Ascending aorta (tissue), 2 donors: ENCODE data around the gene F2RL1. TPM values are rescaled to one million over a fixed set of nuclear protein-coding genes. Genes with fewer than 3 reads are reported as not detected.
A peak's percentile ranks its signal among the peaks of the same experiment; 100 is the strongest.
"Not testable (repeated sequence)": the region's sequence is repeated elsewhere in the genome, so short reads cannot be mapped to it uniquely, and the experiment has no call there.

ENCODE experiments used
- DNase-seq, 2 donors: peaks; one replicate each; pipeline ENCODE4 v3.0.0-alpha.2; 2019; ENCODE audit warnings: low spot score in 2 of 2
- H3K27ac ChIP-seq, 2 donors: fragments of 200-600 bp; sonication (generic); one replicate each; pipeline ENCODE4 v1.5.1; 2016 to 2017; ENCODE audit warnings: mild to moderate bottlenecking in 1 of 2
- H3K27me3 ChIP-seq: fragments of 200-600 bp; sonication (generic); one replicate; pipeline ENCODE4 v1.5.1; 2017
- H3K36me3 ChIP-seq, 2 donors: fragments of 200-600 bp; sonication (generic); one replicate each; pipeline ENCODE4 v1.5.1; 2016
- H3K4me1 ChIP-seq, 2 donors: fragments of 200-600 bp; sonication (generic); one replicate each; pipeline ENCODE4 v1.5.1; 2016 to 2017; ENCODE audit warnings: mild to moderate bottlenecking in 1 of 2
- H3K4me3 ChIP-seq, 2 donors: fragments of 200-600 bp; sonication (generic); one replicate each; pipeline ENCODE4 v1.5.1; 2016 to 2017; ENCODE audit warnings: mild to moderate bottlenecking in 1 of 2
- H3K9me3 ChIP-seq, 2 donors: fragments of 200-600 bp; sonication (generic); one replicate each; pipeline ENCODE4 v1.5.1; 2016
- CTCF ChIP-seq, 3 experiments: fragments of 200-600 bp in 2 of 3; fragments of 450-650 bp in 1 of 3; sonication (generic) in 2 of 3; IDR thresholded peaks; one replicate each; pipeline ENCODE4 v1.5.1; 2016 to 2019; ENCODE audit warnings: antibody characterized with exemption in 3 of 3, mild to moderate bottlenecking in 1 of 3, moderate library complexity in 1 of 3
- intact Hi-C: fragments of 100-400 bp; cut with DNase I; formaldehyde crosslinking; loops from one replicate; pipeline ENCODE4 v1.15.1; 2023
- total RNA-seq: library from RNA; depleted of rRNA; stranded (reverse); fragments of >200 nt; gene quantifications from one replicate; pipeline ENCODE4 v1.1.0, GENCODE V29; 2016

F2RL1 gene
- total RNA-seq, 1 donor from 2014 or later, result 0.53 TPM

- H3K36me3 ChIP-seq, result no peaks in the 10 kb centered on the region
- no peaks in the 10 kb centered on the region for H3K27me3 ChIP-seq
- no peaks in the 10 kb centered on the region for H3K9me3 ChIP-seq
- no peak overlapping the region for H3K27ac ChIP-seq
- no peak overlapping the region for H3K4me3 ChIP-seq
- intact Hi-C loops, result loop anchor here (10.0 kb wide), 1 partner anchor 243 kb away; no protein-coding TSS in a partner anchor
- no peak for DNase-seq
- no peaks in the 10 kb centered on the region for H3K4me1 ChIP-seq
- no peak for TF ChIP-seq CTCF (IDR thresholded peaks at IDR 0.05)
Measured at GRCh38 chr5:76781775-76782174, 37.1 kb upstream of the F2RL1 start.

DNA sequence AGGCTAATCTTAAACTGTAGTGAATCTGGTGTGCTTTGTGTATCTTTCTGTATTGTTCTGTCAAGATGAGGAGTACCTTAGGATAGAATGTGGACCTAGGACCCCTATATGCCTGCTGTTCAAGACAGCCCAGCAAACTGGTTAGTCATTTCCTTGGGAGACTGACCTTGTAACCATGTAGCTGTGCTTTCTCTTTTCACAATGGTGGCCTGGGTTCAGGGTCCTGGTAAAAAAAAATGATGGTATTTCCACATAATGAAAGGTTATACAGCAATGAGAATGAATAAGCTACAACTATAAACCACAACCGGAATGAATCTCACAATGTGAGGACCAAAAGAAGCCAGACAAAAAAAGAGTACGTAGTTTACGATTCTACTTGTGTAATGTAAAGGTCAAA, 36.4 kb upstream of the F2RL1 start:
- no peak for DNase-seq
- no peaks in the 10 kb centered on the region for H3K27me3 ChIP-seq
- intact Hi-C loops, result loop anchor here (10.0 kb wide), 1 partner anchor 242 kb away; no protein-coding TSS in a partner anchor
- no peaks in the 10 kb centered on the region for H3K36me3 ChIP-seq
- no peak overlapping the region for H3K4me3 ChIP-seq
- H3K4me1 ChIP-seq, result peaks cover under 1 to 1% of the 10 kb centered on the region in 2 donors
- no peak overlapping the region for H3K27ac ChIP-seq
- no peak for TF ChIP-seq CTCF (IDR thresholded peaks at IDR 0.05)
- no peaks in the 10 kb centered on the region for H3K9me3 ChIP-seq

DNA sequence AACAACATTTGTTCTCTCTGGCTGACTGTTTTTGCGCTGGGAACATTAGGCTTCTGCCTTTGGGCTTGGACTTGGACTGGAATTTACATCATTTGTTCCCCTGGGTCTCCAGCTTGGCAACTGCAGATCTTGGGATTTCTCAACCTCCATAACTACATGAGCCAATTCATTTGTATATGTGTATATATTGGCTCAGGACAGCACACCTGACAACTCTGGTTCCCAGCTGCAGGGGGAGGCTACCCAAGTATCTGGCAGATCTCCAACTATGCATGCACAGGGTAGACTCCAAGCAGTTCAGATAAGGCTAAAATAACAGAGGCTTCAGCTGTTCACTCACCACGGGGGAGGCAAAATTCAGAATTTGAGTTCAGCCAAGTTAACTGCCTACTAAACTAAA, 31.6 kb upstream of the F2RL1 start:
- intact Hi-C loops, result loop anchor here (5.0 to 10.0 kb wide), 2 partner anchors 70 to 238 kb away; partner anchors contain the start of gene F2R
- peak; percentile 30 to 91 for DNase-seq
- Histone ChIP-seq H3K4me1 (peaks cover 3 to 20% of the 10 kb centered on the region in 2 donors), H3K9me3 (no peaks in the 10 kb centered on the region), H3K36me3 (no peaks in the 10 kb centered on the region), H3K27ac (peak overlapping the region; percentile 41 to 66), H3K27me3 (no peaks in the 10 kb centered on the region), H3K4me3 (no peak overlapping the region)
- no peak for TF ChIP-seq CTCF (IDR thresholded peaks at IDR 0.05)

- H3K9me3 ChIP-seq, result no peaks in the 10 kb centered on the region
- H3K4me3 ChIP-seq, result no peak overlapping the region
- intact Hi-C loops, result loop anchor here (5.0 to 10.0 kb wide), 2 partner anchors 71 to 236 kb away; partner anchors contain the start of gene F2R
- no peaks in the 10 kb centered on the region for H3K27me3 ChIP-seq
- H3K4me1 ChIP-seq, result peaks cover 3 to 20% of the 10 kb centered on the region in 2 donors
- no peak for TF ChIP-seq CTCF (IDR thresholded peaks at IDR 0.05)
- peak in 1 of 2 donors; percentile 43 for DNase-seq
- no peaks in the 10 kb centered on the region for H3K36me3 ChIP-seq
- H3K27ac ChIP-seq, result no peak overlapping the region
Measured at GRCh38 chr5:76788362-76788761, 30.5 kb upstream of the F2RL1 start.

DNA sequence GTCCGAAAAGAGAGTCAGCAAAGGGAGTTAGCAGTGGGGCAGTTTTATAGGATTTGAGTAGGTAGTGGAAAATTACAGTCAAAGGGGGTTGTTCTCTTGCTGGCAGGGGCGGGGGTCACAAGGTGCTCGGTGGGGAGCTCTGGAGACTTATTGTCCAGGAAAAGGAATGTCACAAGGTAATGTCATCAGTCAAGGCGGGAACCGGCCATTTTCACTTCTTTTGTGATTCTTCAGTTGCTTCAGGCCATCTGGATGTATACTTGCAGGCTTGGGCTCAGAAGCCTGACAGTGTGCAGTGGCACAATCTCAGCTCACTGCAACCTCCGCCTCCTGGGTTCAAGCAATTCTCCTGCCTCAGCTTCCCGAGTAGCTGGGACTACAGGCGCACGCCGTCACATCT, 29.6 kb upstream of the F2RL1 start:
- intact Hi-C loops, result loop anchor here (5.0 to 10.0 kb wide), 2 partner anchors 72 to 236 kb away; partner anchors contain the start of gene F2R
- H3K4me3 ChIP-seq, DNase-seq, H3K36me3 ChIP-seq, H3K27me3 ChIP-seq, H3K9me3 ChIP-seq: not testable (repeated sequence)
- Histone ChIP-seq H3K27ac (peak overlapping the region in 1 of 2 donors; percentile 76), H3K4me1 (peaks cover 3 to 20% of the 10 kb centered on the region in 2 donors)

DNA sequence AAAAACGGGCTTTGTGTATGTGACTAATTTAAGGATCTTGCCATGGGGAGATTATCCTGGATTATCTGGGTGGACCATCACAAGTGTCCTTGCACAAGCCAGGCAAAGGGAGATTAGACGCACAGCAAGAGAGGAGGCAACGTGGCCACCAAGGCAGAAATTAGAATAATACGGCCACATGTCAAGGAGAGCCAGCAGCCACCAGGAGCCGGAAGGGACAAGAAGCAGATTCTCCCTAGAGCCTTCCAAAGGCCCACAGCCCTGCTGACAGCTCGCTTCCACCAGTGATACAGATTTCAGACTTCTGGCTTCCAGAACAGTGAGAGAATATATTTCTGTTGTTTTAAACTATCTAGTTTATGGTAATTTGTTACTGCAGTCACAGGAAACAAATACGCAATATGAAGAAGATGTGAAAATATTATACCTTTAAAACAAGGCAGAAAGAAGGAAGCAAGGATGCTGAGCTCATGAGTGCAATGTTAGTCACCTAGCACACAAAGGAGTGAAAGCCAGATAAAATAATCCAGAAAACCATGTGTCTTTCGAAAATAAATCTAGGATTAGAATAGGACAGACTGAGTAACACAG, 28.7 kb upstream of the F2RL1 start:
- Histone ChIP-seq H3K9me3 (no peaks in the 10 kb centered on the region), H3K4me3 (no peak overlapping the region), H3K27ac (peak overlapping the region; percentile 65 to 76), H3K27me3 (no peaks in the 10 kb centered on the region), H3K4me1 (peaks cover 3 to 20% of the 10 kb centered on the region in 2 donors), H3K36me3 (no peaks in the 10 kb centered on the region)
- no peak for TF ChIP-seq CTCF (IDR thresholded peaks at IDR 0.05)
- intact Hi-C loops, result loop anchor here (5.0 to 10.0 kb wide), 3 partner anchors 73 to 705 kb away; partner anchors contain the start of genes F2R and WDR41
- DNase-seq, result no peak
